ENCODE data around the gene TRIM15. TPM values are rescaled to one million over a fixed set of nuclear protein-coding genes. Genes with fewer than 3 reads are reported as not detected.

TRIM15 gene
- total RNA-seq, 1 experiment from 2014 or later, result 0.20 TPM

DNA sequence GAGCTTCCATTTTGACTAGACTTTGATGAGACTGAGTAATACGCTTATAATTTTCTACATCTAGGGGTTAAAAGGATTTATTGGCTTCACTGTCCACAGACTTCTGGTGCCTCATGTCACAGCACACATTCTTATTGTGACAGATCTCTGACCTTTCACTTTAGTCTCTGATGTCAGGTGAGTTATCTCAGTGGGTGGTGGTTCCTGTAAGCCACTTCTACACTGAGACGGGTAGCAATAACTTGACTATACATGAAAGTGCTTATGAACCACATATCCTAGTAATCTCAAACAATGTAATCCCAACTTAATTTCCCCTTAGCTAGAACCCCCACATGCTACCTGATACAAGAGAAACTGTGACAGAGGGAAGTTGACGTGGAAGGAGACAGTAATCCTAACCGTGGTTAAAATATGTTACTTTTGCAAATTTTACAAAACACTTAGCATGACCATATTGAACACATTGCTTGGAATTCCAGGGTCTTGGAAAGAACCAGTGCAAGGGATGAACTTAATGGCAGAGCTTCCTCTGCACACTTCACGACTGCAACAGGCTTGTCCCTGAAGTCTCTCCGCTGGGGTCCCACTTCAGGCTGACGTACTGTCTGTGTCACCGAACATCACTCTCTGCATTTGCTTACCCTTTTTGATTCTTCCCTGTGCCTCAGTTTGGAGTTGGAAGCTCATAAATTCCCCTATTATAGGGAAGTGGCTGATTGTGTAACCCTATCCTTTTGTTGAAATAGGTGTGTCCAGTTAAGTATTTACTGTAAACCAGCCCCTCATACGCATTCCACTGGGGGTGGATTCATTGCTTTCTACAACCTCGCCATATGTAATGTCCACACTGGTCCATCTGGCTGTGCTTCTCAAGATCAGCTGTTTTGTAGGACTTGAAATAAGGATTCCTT, 33.8 kb upstream of the TRIM15 start:
- H3K9me3 ChIP-seq (ENCODE audit: control insufficient read depth, low read depth, low read length), result no peaks in the 10 kb centered on the region

More for the DNA sequence above, 33.8 kb upstream of the TRIM15 start:
- Mint-ChIP-seq H3K36me3 (ENCODE audit: insufficient read depth in 1 of 3, low read depth in 3 of 3) (no peaks in the 10 kb centered on the region), H3K9me3 (no peaks in the 10 kb centered on the region), H3K4me3 (no peak overlapping the region), H3K4me1 (peaks cover 5 to 12% of the 10 kb centered on the region in 2 experiments), H3K27me3 (ENCODE audit: low read depth) (peaks cover 81% of the 10 kb centered on the region), H3K27ac (no peak overlapping the region; a peak in 1 of 7 replicates)
- Histone ChIP-seq H2BK120ac (ENCODE audit: low read depth, low read length, poor library complexity, severe bottlenecking) (no peak overlapping the region), H3K27me3 (ENCODE audit: insufficient read depth, low read length) (peaks cover 23% of the 10 kb centered on the region; the same call in 1 of the 2 replicates), H4K91ac (ENCODE audit: insufficient read length, low read depth, low read length) (no peak overlapping the region), H3K18ac (ENCODE audit: insufficient read length, low read depth, low read length) (no peak overlapping the region), H3K56ac (ENCODE audit: insufficient read length, low read depth, low read length) (no peak overlapping the region), H4K20me1 (ENCODE audit: control insufficient read depth, insufficient read depth, insufficient read length) (no peaks in the 10 kb centered on the region), H3K23me2 (ENCODE audit: insufficient read length, low read depth, low read length, poor library complexity, severe bottlenecking) (peaks cover 11% of the 10 kb centered on the region), H3T11ph (ENCODE audit: low read length) (no peak overlapping the region), H3K4me1 (ENCODE audit: insufficient read depth, low read length) (no peaks in the 10 kb centered on the region), H3K79me2 (ENCODE audit: insufficient read depth, low read length) (no peaks in the 10 kb centered on the region), H2BK20ac (ENCODE audit: low read depth, low read length, poor library complexity, severe bottlenecking) (no peak overlapping the region), H3K27ac (ENCODE audit: insufficient read length, low read depth, low read length) (no peak overlapping the region), H2BK15ac (ENCODE audit: low read depth, low read length) (no peak overlapping the region), H3K4ac (ENCODE audit: low read depth, low read length) (no peak overlapping the region), H3K23ac (ENCODE audit: insufficient read length, low read depth, low read length) (no peak overlapping the region), H3K9ac (ENCODE audit: extremely low read depth, insufficient read length, low read length) (no peak overlapping the region), H3K79me1 (ENCODE audit: insufficient read depth, low read depth, low read length, poor library complexity, severe bottlenecking) (no peaks in the 10 kb centered on the region), H2AFZ (ENCODE audit: low read length) (no peak overlapping the region), H3K4me2 (ENCODE audit: insufficient read depth, insufficient read length, low read length) (no peak overlapping the region), H2BK12ac (ENCODE audit: insufficient read length, low read depth, low read length) (no peak overlapping the region), H3K14ac (ENCODE audit: insufficient read depth, low read length) (no peak overlapping the region), H2BK5ac (ENCODE audit: insufficient read length, low read length) (no peak overlapping the region), H4K5ac (ENCODE audit: insufficient read length, low read depth, low read length) (no peak overlapping the region), H2AK5ac (ENCODE audit: insufficient read length, low read length) (no peak overlapping the region), H4K8ac (replicated peaks; ENCODE audit: insufficient read length, low read depth, low read length) (no peak overlapping the region)
- TF ChIP-seq, protein P1, sequence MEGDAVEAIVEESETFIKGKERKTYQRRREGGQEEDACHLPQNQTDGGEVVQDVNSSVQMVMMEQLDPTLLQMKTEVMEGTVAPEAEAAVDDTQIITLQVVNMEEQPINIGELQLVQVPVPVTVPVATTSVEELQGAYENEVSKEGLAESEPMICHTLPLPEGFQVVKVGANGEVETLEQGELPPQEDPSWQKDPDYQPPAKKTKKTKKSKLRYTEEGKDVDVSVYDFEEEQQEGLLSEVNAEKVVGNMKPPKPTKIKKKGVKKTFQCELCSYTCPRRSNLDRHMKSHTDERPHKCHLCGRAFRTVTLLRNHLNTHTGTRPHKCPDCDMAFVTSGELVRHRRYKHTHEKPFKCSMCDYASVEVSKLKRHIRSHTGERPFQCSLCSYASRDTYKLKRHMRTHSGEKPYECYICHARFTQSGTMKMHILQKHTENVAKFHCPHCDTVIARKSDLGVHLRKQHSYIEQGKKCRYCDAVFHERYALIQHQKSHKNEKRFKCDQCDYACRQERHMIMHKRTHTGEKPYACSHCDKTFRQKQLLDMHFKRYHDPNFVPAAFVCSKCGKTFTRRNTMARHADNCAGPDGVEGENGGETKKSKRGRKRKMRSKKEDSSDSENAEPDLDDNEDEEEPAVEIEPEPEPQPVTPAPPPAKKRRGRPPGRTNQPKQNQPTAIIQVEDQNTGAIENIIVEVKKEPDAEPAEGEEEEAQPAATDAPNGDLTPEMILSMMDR (conservative IDR thresholded peaks at IDR 0.05), result no peak
- no peak for DNase-seq
- WGBS (ENCODE audit: extremely low coverage, insufficient read length, low lambda C conversion rate), result no CpG with 5 or more reads among the region's 10 CpGs

All from H9 (cell line).